ENCODE results near the gene MBP. TPM values are rescaled to one million over a fixed set of nuclear protein-coding genes. Genes with fewer than 3 reads are reported as not detected.
A peak's percentile ranks its signal among the peaks of the same experiment; 100 is the strongest.

MBP gene
- total RNA-seq, 1 experiment from 2014 or later = 47.4 TPM

DNA sequence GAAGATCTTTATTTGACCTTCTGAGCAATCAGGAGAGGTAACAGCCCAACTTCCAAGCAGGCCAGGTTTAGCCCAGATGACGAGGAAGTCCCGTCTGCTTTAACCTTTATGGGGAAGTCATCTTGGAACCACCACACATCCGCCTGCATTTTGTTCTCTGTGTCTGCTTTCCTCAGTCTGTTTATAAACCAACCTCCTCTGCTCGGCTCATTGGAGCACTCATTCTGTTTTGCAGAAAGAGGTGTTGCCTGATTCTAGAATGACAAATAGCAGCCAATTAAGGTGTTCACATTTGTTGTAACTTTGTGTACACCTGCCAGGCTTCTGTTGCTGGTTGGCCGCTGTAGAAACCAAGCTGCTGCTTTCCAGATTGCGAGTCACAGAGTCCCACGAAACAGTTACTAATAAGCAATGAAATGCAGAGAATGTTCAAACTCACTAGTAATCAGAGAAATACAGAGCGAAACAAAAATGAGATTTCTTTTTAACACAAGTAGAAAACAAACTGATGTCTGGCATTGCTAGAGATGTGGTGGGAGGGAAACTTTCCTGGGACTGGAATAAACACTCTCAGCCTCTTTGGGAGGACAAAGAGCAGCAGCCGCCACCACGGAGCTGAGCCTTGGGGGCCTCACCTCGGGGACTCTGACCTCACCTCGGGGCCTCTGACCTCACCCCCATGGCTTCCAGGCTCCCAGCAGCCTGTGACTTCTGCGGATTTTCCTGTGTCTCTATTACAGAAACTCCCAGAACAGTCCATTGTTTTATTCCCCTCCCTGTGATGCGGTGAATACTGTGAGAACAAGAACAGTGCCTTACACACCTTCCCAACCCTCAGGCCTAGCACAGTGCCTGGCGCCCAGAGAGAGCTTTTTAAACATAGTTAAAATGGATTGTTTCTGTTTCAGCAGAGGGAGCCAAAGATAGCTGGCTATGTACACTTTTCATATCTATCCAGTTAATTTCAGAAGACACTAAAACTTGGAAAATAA, 64.0 kb downstream of the MBP start:
- Histone ChIP-seq H3K27ac (ENCODE audit: low read length) (peak overlapping the region; percentile 99), H3K9me2 (replicated peaks; ENCODE audit: low read length) (no peaks in the 10 kb centered on the region), H4K20me1 (ENCODE audit: low read length) (no peaks in the 10 kb centered on the region), H3K9ac (ENCODE audit: low read length) (peak overlapping the region; percentile 92), H3K27me3 (ENCODE audit: low read length) (no peaks in the 10 kb centered on the region), H3K4me1 (ENCODE audit: insufficient read depth, low read length) (peaks cover 92% of the 10 kb centered on the region), H2AFZ (ENCODE audit: low read length) (no peak overlapping the region), H3K79me2 (ENCODE audit: low read length) (peaks cover 49% of the 10 kb centered on the region), H3K4me2 (ENCODE audit: low read length) (peak overlapping the region; percentile 61), H3F3A (ENCODE audit: low read length, unreplicated experiment) (peaks cover 10% of the 10 kb centered on the region), H3K4me3 (ENCODE audit: low read length) (no peak overlapping the region), H3K36me3 (ENCODE audit: low read depth, low read length) (peaks cover 17% of the 10 kb centered on the region), H3K9me3 (ENCODE audit: low read length) (peaks cover 11% of the 10 kb centered on the region)
- TF ChIP-seq EZH2phosphoT487 (IDR thresholded peaks at IDR 0.05; ENCODE audit: borderline replicate concordance, low read length) (no peak), CTCF (conservative IDR thresholded peaks at IDR 0.05; ENCODE audit: low read depth, low read length) (0 out of 2 replicates have a peak, but pooled peaks have one; percentile 12)
- peak; percentile 60 for DNase-seq
- BruUV-seq (replicated peaks) = no TSS peak
- CTCF ChIA-PET = interaction anchor here (2.8 kb wide), 1 partner anchor 143 kb away, joined by 12 read pairs; no protein-coding TSS in a partner anchor
- POLR2A ChIA-PET (ENCODE audit: unreplicated experiment) = interaction anchor here (1.3 kb wide), 1 partner anchor 64 kb away, joined by 3 read pairs; the partner anchor contains the start of gene MBP
- intact Hi-C loops (cut with micrococcal nuclease) = loop anchor here (1.0 to 5.0 kb wide), 3 partner anchors 14 to 144 kb away; no protein-coding TSS in a partner anchor
- ATAC-seq = peak; percentile 2; the same call in 1 of the 2 replicates

DNA sequence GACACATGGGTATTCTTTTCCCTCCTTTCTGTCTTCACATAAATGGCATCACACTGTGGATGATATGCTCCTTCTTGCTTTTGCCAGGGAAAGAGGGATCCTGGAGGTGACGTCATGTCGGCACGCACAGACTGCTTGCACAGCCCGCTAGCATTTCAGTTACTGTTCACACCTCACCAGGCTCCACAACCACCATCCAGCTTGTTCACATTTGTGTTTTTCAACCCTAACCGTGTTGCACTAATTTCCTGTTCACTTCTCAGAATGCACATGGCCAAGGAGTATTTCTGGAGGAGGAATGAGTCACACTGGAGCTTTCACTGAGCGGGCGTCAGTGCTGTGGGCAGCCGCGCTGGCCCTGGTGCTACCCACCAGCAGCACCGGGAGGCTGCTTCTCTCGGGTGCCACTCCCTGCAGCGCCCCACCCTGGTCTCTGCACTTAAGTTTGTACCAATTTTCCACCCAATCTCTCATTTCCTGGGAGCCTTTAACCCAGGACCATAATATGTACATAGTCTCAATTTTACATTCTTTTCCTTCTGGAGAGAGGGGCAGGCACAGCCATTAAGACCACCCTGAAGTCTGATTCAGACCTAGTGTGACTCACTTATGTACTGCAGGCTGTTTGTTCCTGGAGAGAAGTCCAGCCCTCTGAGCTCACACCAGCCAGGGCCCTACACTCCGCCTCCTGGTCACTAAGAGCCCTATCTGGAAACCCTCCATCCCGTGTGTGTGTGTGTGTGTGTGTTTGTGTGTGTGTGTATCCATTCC, 65.1 kb downstream of the MBP start:
- TF ChIP-seq EZH2 (IDR thresholded peaks at IDR 0.05; ENCODE audit: low read length, unreplicated experiment) (no peak), EZH2phosphoT487 (IDR thresholded peaks at IDR 0.05; ENCODE audit: borderline replicate concordance, low read length) (no peak), CTCF (conservative IDR thresholded peaks at IDR 0.05; ENCODE audit: low read depth, low read length) (peak; percentile 37; the same call in 1 of the 2 replicates)
- H3K4me3 ChIP-seq (ENCODE audit: low read length) = peak overlapping the region; percentile 9; the same call in 1 of the 2 replicates
- peak overlapping the region; percentile 99 for H3K27ac ChIP-seq (ENCODE audit: low read length)
- H3K79me2 ChIP-seq (ENCODE audit: low read length) = peaks cover 40% of the 10 kb centered on the region
- H3K4me1 ChIP-seq (ENCODE audit: insufficient read depth, low read length) = peaks cover 94% of the 10 kb centered on the region
- H3F3A ChIP-seq (ENCODE audit: low read length, unreplicated experiment) = peaks cover 10% of the 10 kb centered on the region
- peaks cover 11% of the 10 kb centered on the region for H3K9me3 ChIP-seq (ENCODE audit: low read length)
- CTCF ChIA-PET = interaction anchor here (1.1 to 2.8 kb wide), 2 partner anchors 12 to 144 kb away, joined by 3 to 12 read pairs; no protein-coding TSS in a partner anchor
- no peaks in the 10 kb centered on the region for H4K20me1 ChIP-seq (ENCODE audit: low read length)
- no peaks in the 10 kb centered on the region for H3K27me3 ChIP-seq (ENCODE audit: low read length)
- no peaks in the 10 kb centered on the region for H3K9me2 ChIP-seq (replicated peaks; ENCODE audit: low read length)
- BruUV-seq (replicated peaks) = no TSS peak
- ATAC-seq = peak; percentile 72
- H2AFZ ChIP-seq (ENCODE audit: low read length) = no peak overlapping the region
- H3K9ac ChIP-seq (ENCODE audit: low read length) = peak overlapping the region; percentile 92
- intact Hi-C loops (cut with micrococcal nuclease) = loop anchor here (1.0 to 5.0 kb wide), 4 partner anchors 13 to 145 kb away; no protein-coding TSS in a partner anchor
- POLR2A ChIA-PET (ENCODE audit: unreplicated experiment) = interaction anchor here (0.6 to 1.3 kb wide), 2 partner anchors 63 to 65 kb away, joined by 3 read pairs; partner anchors contain the start of gene MBP
- DNase-seq = peak; percentile 86
- peak overlapping the region; percentile 61 for H3K4me2 ChIP-seq (ENCODE audit: low read length)
- H3K36me3 ChIP-seq (ENCODE audit: low read depth, low read length) = peaks cover 28% of the 10 kb centered on the region

All from PC-3 (cell line).